Lower lobe of right lung (tissue), 2 donors: ENCODE results near the gene EMSY. TPM values are rescaled to one million over a fixed set of nuclear protein-coding genes. Genes with fewer than 3 reads are reported as not detected.

Experiments
- ATAC-seq, 2 donors: fragments of 200-7000 bp; cut with Tn5 transposase; one replicate each; pipeline ENCODE4 v1.9.1; 2020 to 2022; ENCODE audit warnings: mild to moderate bottlenecking in 2 of 2, moderate library complexity in 2 of 2
- DNase-seq: peaks from one replicate; pipeline ENCODE4 v3.0.0-alpha.2; 2020
- H3K27ac ChIP-seq: fragments of 200-600 bp; one replicate; pipeline ENCODE4 v1.8.0; 2022
- H3K27me3 ChIP-seq: fragments of 200-600 bp; one replicate; pipeline ENCODE4 v1.8.0; 2022; ENCODE audit warnings: low read depth
- H3K36me3 ChIP-seq: fragments of 200-600 bp; one replicate; pipeline ENCODE4 v1.8.0; 2022; ENCODE audit warnings: mild to moderate bottlenecking
- H3K4me1 ChIP-seq: fragments of 200-600 bp; one replicate; pipeline ENCODE4 v1.8.0; 2022
- H3K4me3 ChIP-seq: fragments of 200-600 bp; one replicate; pipeline ENCODE4 v1.8.0; 2022; ENCODE audit warnings: mild to moderate bottlenecking
- H3K9me3 ChIP-seq: fragments of 200-600 bp; one replicate; pipeline ENCODE4 v1.8.0; 2022
- CTCF ChIP-seq: fragments of 200-600 bp; IDR thresholded peaks from one replicate; pipeline ENCODE4 v1.8.0; 2022; ENCODE audit warnings: antibody characterized with exemption, mild to moderate bottlenecking
- intact Hi-C: fragments of 100-400 bp; cut with DNase I; formaldehyde crosslinking; loops from one replicate; pipeline ENCODE4 v1.11.0; 2022
- total RNA-seq: library from RNA; stranded (reverse); fragmentation: NEBNext Ultra II Directional; extraction: Animal tissue kit (Norgen Biotek cat#: 25700); gene quantifications from one replicate; pipeline ENCODE4 v1.2.1, GENCODE V29; 2021
- donor health status: DM: no; HTN: yes; CAD: no; lungs with severe emphysema.

Gene EMSY
- total RNA-seq, 1 donor from 2014 or later, result 21.1 TPM

DNA sequence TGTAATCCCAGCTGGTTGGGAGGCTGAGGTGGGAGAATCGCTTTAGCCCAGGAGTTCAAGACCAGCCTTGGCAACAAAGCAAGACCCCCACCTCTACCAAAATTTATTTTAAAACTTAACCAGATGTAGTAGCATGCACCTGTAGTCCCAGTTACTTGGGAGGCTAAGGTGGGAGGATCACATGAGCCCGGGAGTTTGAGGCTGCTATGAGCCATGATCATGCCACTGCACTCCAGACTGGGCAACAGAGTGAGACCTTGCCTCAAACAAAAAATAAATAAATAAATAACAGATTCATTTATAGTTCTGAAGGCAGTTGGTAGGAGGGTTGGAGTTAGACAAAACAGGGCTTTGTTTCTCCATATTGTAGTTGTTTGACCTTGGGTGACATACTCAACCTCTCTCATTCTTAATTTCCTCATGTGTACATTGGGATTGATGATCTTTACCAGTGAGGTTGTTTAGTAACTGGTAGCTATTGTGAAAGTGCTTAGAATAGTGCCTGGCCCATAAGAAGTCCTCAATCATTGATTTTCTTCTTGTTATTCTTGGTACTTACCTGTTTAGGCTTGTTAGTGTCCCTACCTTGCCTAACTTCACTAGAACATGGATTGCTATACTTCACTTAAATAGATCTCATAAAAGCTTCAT is 79.1 kb downstream of the EMSY start:
- intact Hi-C loops, result no loop called here
- Histone ChIP-seq H3K27ac (no peak overlapping the region), H3K36me3 (peaks cover 59% of the 10 kb centered on the region), H3K4me3 (no peak overlapping the region), H3K9me3 (no peaks in the 10 kb centered on the region), H3K27me3 (no peaks in the 10 kb centered on the region), H3K4me1 (peaks cover 11% of the 10 kb centered on the region)
- TF ChIP-seq CTCF, result no peak
- DNase-seq (no peak), ATAC-seq (no peak)

GRCh38 chr11:76524461-76524860 is 79.6 kb downstream of the EMSY start:
- Histone ChIP-seq H3K27ac (no peak overlapping the region), H3K9me3 (no peaks in the 10 kb centered on the region), H3K27me3 (no peaks in the 10 kb centered on the region), H3K4me3 (no peak overlapping the region), H3K4me1 (peaks cover 11% of the 10 kb centered on the region), H3K36me3 (peaks cover 59% of the 10 kb centered on the region)
- intact Hi-C loops, result no loop called here
- TF ChIP-seq CTCF, result no peak
- ATAC-seq (no peak), DNase-seq (no peak)

GRCh38 chr11:76524919-76525318 is 80.1 kb downstream of the EMSY start:
- TF ChIP-seq CTCF, result no peak
- Histone ChIP-seq H3K9me3 (no peaks in the 10 kb centered on the region), H3K4me3 (no peak overlapping the region), H3K27ac (no peak overlapping the region), H3K36me3 (peaks cover 59% of the 10 kb centered on the region), H3K27me3 (no peaks in the 10 kb centered on the region), H3K4me1 (peaks cover 11% of the 10 kb centered on the region)
- DNase-seq (no peak), ATAC-seq (peak; percentile 52 to 74)
- intact Hi-C loops, result no loop called here

DNA sequence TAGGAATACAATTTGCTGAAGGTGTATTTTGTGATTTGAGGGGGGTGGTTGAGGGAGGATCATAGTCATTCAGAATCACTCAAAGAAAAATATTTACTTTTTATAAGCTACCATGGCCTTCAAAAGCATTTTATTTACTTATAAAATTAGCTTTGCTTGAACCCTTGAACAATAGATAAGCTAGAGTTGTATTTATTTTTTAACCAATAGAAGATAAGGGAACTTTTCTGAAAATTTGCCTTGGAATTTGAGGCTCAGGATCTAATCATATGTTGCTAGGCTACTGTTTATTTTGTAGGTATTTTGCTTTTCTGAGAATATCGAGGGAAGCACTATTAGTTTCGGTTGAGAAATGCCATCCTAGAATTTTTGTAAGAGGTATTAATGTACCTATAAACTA is 82.1 kb downstream of the EMSY start:
- Histone ChIP-seq H3K9me3 (no peaks in the 10 kb centered on the region), H3K4me1 (peaks cover 11% of the 10 kb centered on the region), H3K27ac (no peak overlapping the region), H3K36me3 (peaks cover 68% of the 10 kb centered on the region), H3K27me3 (no peaks in the 10 kb centered on the region), H3K4me3 (no peak overlapping the region)
- TF ChIP-seq CTCF, result no peak
- intact Hi-C loops, result no loop called here
- ATAC-seq (peak in 1 of 2 donors; percentile 44), DNase-seq (no peak)

DNA sequence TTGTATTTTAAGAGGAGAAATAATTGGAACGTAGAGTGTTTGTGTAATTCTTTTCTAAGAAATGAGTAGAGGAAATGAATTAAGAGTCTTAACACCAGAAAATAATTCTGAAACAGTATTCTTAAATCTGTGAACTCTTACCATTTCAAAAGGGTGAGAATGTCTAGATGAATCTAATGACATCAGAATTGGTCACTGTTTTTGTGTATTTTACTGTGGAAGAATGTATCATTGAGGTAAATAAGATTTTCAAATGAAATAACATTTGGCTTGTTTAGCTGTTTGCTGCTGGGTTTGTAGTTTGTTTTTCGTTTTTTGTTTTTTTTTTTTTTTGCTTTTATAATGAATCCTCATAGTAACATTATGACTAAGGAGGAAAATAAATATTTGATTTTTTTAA is 97.6 kb downstream of the EMSY start:
- Histone ChIP-seq H3K36me3 (peaks cover 83% of the 10 kb centered on the region), H3K4me3 (no peak overlapping the region), H3K27me3 (no peaks in the 10 kb centered on the region), H3K27ac (no peak overlapping the region), H3K9me3 (no peaks in the 10 kb centered on the region), H3K4me1 (no peaks in the 10 kb centered on the region)
- no peak for TF ChIP-seq CTCF
- ATAC-seq (no peak), DNase-seq (no peak)
- intact Hi-C loops, result no loop called here
